Hepatocyte (in vitro differentiated cells): ENCODE data around the gene IL1RN.

Source experiments
- EZH2 ChIP-seq: fragments of 200-600 bp; sonication (generic); IDR thresholded peaks from 2 replicates; pipeline ENCODE4 v1.6.1; 2016; ENCODE audit warnings: antibody characterized with exemption, mild to moderate bottlenecking, borderline replicate concordance
- EZH2phosphoT487 ChIP-seq: fragments of 200-600 bp; sonication (generic); IDR thresholded peaks from one replicate; pipeline ENCODE4 v1.6.1; 2018; ENCODE audit warnings: antibody characterized with exemption, mild to moderate bottlenecking, low read depth, moderate library complexity; ENCODE audit not compliant: unreplicated experiment, severe bottlenecking
- TF ChIP-seq, protein P1 (sequence below): fragments of 200-600 bp; sonication (generic); IDR thresholded peaks from 2 replicates; pipeline ENCODE4 v1.5.1; 2016; ENCODE audit warnings: antibody characterized with exemption, mild to moderate bottlenecking; ENCODE audit not compliant: poor library complexity

DNA sequence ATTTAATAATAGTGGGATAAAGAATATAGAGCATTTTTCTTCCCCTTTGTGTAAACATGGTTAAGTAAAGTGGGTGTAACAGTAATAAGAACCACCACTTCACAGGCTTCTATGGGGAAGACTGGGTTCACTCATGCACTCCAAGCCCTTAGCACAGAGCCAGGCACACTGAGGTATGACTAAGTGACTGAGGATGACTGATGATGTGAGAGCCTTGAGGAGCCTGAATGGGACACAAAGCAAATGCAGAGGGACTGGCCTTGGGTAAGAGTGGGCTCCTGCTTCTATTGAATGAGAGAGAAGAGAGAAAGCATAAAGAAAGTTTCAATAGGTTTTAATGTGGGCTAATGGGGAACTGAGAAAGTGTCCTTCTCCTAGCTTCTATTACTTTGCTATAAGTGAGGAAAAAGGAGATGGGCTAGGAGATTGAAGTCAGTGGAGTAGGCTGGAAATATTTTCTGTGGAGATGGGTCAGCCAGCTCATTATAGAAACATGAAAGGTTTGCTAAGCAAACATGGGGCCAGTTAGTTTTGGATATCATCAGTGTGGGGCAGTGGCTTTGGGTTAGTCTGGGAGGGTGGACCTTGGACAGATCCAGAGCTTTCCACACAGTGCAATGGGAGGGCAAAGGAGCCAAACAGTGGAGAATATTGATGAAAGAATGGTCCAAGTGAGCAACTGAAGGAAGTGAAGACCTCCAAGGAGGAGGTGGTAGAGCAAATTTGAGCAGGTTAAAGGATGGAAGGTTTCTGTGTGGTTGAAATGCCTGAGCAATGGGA is 39.0 kb upstream of the IL1RN start:
- TF ChIP-seq, protein P1, sequence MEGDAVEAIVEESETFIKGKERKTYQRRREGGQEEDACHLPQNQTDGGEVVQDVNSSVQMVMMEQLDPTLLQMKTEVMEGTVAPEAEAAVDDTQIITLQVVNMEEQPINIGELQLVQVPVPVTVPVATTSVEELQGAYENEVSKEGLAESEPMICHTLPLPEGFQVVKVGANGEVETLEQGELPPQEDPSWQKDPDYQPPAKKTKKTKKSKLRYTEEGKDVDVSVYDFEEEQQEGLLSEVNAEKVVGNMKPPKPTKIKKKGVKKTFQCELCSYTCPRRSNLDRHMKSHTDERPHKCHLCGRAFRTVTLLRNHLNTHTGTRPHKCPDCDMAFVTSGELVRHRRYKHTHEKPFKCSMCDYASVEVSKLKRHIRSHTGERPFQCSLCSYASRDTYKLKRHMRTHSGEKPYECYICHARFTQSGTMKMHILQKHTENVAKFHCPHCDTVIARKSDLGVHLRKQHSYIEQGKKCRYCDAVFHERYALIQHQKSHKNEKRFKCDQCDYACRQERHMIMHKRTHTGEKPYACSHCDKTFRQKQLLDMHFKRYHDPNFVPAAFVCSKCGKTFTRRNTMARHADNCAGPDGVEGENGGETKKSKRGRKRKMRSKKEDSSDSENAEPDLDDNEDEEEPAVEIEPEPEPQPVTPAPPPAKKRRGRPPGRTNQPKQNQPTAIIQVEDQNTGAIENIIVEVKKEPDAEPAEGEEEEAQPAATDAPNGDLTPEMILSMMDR: no peak
- TF ChIP-seq EZH2 (no peak), EZH2phosphoT487 (no peak)
